Spleen (tissue), 11 donors: ENCODE data around the gene OR5AL1. TPM values are rescaled to one million over a fixed set of nuclear protein-coding genes. Genes with fewer than 3 reads are reported as not detected.
"Not testable (repeated sequence)": the region's sequence is repeated elsewhere in the genome, so short reads cannot be mapped to it uniquely, and the experiment has no call there.

Source experiments
- DNase-seq: peaks from one replicate; pipeline ENCODE4 v3.0.0-alpha.2; 2020
- H3K27ac ChIP-seq, 8 donors: fragments of 200-600 bp; sonication (generic) in 7 of 8; 1 replicate in 4 of 8; 2 replicates in 4 of 8; pipeline versions ENCODE4 v1.5.0 to v1.8.0; 2016 to 2021; ENCODE audit warnings: inconsistent platforms in 4 of 8, mild to moderate bottlenecking in 4 of 8, moderate library complexity in 1 of 8
- H3K27me3 ChIP-seq, 7 donors: fragments of 200-600 bp; sonication (generic) in 6 of 7; replicated peaks in 1 of 7; 1 replicate in 4 of 7; 2 replicates in 3 of 7; pipeline versions ENCODE4 v1.5.0 to v1.8.0; 2016 to 2021; ENCODE audit warnings: inconsistent platforms in 3 of 7, mild to moderate bottlenecking in 1 of 7
- H3K36me3 ChIP-seq, 6 donors: fragments of 200-600 bp; sonication (generic) in 5 of 6; 1 replicate in 4 of 6; 2 replicates in 2 of 6; pipeline versions ENCODE4 v1.5.0 to v1.8.0; 2016 to 2021; ENCODE audit warnings: inconsistent platforms in 2 of 6
- H3K4me1 ChIP-seq, 6 donors: fragments of 200-600 bp; sonication (generic) in 5 of 6; 1 replicate in 3 of 6; 2 replicates in 3 of 6; pipeline versions ENCODE4 v1.5.0 to v1.8.0; 2016 to 2021; ENCODE audit warnings: inconsistent platforms in 3 of 6
- H3K4me3 ChIP-seq, 8 donors: fragments of 200-600 bp; sonication (generic) in 7 of 8; 1 replicate in 4 of 8; 2 replicates in 4 of 8; pipeline versions ENCODE4 v1.5.0 to v1.8.0; 2016 to 2021; ENCODE audit warnings: inconsistent platforms in 4 of 8, mild to moderate bottlenecking in 4 of 8, moderate library complexity in 2 of 8
- H3K9me3 ChIP-seq, 8 donors: fragments of 200-600 bp; sonication (generic) in 7 of 8; 1 replicate in 4 of 8; 2 replicates in 4 of 8; pipeline versions ENCODE4 v1.5.0 to v1.8.0; 2016 to 2021; ENCODE audit warnings: inconsistent platforms in 4 of 8
- POLR2A ChIP-seq, 3 donors: fragments of 450-650 bp; IDR thresholded peaks; one replicate each; pipeline ENCODE4 v1.5.1; 2017; ENCODE audit warnings: antibody characterized with exemption in 3 of 3, mild to moderate bottlenecking in 1 of 3
- POLR2AphosphoS5 ChIP-seq, 3 donors: sonication (generic); formaldehyde crosslinking; IDR thresholded peaks; one replicate each; pipeline ENCODE4 v1.5.1; 2017; ENCODE audit warnings: antibody characterized with exemption in 3 of 3
- WGBS, 5 donors: extraction: QIAGEN DNeasy Blood & Tissue Kit in 3 of 5; methylation state at CpG; one replicate each; pipeline versions ENCODE4 v1.1.5 to v1.1.7; 2013 to 2018; 5-methylcytosine and 5-hydroxymethylcytosine counted together
- intact Hi-C: fragments of 100-400 bp; cut with DNase I; formaldehyde crosslinking; loops from one replicate; pipeline ENCODE4 v1.15.0; 2023; ENCODE audit warnings: low total_unique reads
- polyA plus RNA-seq, 3 donors: library from polyadenylated mRNA; stranded (reverse); fragments of 200-250 nt; gene quantifications; one replicate each; pipeline ENCODE4 v1.2.1, GENCODE V29; 2013
- total RNA-seq, 7 donors: library from RNA; depleted of rRNA in 3 of 7; stranded (reverse); fragments of >200 nt in 3 of 7; fragmentation: NEBNext Ultra II Directional in 4 of 7; extraction: Animal tissue kit (Norgen Biotek cat#: 25700) in 4 of 7; gene quantifications; one replicate each; pipeline versions ENCODE4 v1.1.0 to v1.2.1, GENCODE V29; 2016 to 2021
- TF ChIP-seq, protein P1 (sequence below), 11 experiments: fragments of 200-600 bp in 7 of 11; fragments of 450-650 bp in 4 of 11; sonication (generic) in 4 of 11; IDR thresholded peaks in 8 of 11; conservative IDR thresholded peaks in 3 of 11; 1 replicate in 7 of 11; 2 replicates in 4 of 11; pipeline versions ENCODE4 v1.4.0 to v1.8.0; 2016 to 2021; ENCODE audit warnings: antibody characterized with exemption in 11 of 11, inconsistent platforms in 4 of 11, mild to moderate bottlenecking in 1 of 11
- donor health status: healthy with polysubstance abuse.
- donor health status: DM: no; HTN: no; CAD: no; lungs with moderate emphysema.
- donor health status: DM: no; HTN: no; CAD: no.
- donor health status: Bipolar disorder and iron deficiency.
- donor health status: healthy.
- donor health status: DM: no; HTN: no; CAD: no.
- donor health status: DM: yes; HTN: yes; CAD: no.

OR5AL1 gene
- total and polyA plus RNA-seq, 10 donors, result not detected

DNA sequence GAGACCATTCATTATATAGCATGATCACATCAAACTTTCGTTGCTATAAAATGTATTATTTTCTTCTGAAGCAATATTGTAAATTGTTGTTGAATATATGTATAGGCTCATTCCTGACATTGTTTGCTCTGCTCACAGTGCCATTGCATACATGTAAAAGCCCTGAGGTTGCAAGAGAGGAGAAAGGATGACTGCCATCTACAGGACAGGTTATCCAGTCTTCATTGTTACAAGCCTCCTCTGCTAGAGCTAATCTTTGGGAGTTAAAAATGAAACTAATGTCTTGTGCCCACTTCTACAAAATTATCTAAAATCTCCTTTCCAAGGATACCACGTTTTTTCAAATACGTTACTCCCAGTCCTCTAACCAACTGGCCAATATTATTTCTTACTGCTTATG, 16.4 kb upstream of the OR5AL1 start:
- H3K36me3 ChIP-seq, result no peaks in the 10 kb centered on the region
- H3K27me3 ChIP-seq, result no peaks in the 10 kb centered on the region
- no peak overlapping the region for H3K27ac ChIP-seq
- WGBS, 5 donors, result 50 to 79% (median 53%) methylated on average over 3 of the region's 3 CpGs
- no peak for DNase-seq
- no peaks in the 10 kb centered on the region for H3K4me1 ChIP-seq
- intact Hi-C loops, result no loop called here
- TF ChIP-seq POLR2A (IDR thresholded peaks at IDR 0.05), result no peak
- TF ChIP-seq, protein P1, sequence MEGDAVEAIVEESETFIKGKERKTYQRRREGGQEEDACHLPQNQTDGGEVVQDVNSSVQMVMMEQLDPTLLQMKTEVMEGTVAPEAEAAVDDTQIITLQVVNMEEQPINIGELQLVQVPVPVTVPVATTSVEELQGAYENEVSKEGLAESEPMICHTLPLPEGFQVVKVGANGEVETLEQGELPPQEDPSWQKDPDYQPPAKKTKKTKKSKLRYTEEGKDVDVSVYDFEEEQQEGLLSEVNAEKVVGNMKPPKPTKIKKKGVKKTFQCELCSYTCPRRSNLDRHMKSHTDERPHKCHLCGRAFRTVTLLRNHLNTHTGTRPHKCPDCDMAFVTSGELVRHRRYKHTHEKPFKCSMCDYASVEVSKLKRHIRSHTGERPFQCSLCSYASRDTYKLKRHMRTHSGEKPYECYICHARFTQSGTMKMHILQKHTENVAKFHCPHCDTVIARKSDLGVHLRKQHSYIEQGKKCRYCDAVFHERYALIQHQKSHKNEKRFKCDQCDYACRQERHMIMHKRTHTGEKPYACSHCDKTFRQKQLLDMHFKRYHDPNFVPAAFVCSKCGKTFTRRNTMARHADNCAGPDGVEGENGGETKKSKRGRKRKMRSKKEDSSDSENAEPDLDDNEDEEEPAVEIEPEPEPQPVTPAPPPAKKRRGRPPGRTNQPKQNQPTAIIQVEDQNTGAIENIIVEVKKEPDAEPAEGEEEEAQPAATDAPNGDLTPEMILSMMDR (IDR thresholded peaks at IDR 0.05 in 8 of 11, conservative IDR thresholded peaks at IDR 0.05 in 3 of 11), result no peak
- no peak for TF ChIP-seq POLR2AphosphoS5 (IDR thresholded peaks at IDR 0.05)
- no peak overlapping the region for H3K4me3 ChIP-seq
- peaks cover 0 to 14% (median 6%) of the 10 kb centered on the region in 8 donors for H3K9me3 ChIP-seq

DNA sequence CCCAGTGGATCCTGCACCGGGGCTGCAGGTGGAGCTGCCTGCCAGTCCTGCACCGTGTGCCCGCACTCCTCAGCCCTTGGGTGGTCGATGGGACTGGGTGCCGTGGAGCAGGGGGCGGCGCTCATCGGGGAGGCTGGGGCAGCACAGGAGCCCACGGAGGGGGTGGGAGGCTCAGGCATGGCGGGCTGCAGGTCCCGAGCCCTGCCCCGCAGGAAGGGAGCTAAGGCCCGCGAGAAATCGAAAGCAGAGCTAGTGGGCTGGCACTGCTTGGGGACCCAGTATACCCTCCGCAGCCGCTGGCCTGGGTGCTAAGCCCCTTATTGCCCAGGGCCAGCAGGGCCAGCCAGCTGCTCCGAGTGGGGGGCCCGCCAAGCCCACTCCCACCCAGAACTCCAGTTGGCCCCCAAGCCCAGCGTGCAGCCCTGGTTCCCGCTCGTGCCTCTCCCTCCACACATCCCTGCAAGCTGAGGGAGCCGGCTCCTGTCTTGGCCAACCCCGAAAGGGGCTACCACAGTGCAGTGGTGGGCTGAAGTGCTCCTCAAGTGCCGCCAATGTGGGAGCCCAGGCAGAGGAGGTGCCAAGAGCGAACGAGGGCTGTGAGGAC, 10.5 kb upstream of the OR5AL1 start:
- intact Hi-C loops, result not testable (repeated sequence)
- 85 to 99% (median 92%) methylated on average over 7 to 27 of the region's 27 CpGs for WGBS, 5 donors

GRCh38 chr11:56404393-56404792, 8.1 kb upstream of the OR5AL1 start:
- intact Hi-C loops, result no loop called here

More for the DNA sequence above, 10.5 kb upstream of the OR5AL1 start:
- not testable (repeated sequence) for H3K4me3 ChIP-seq, H3K4me1 ChIP-seq, DNase-seq, H3K27me3 ChIP-seq, H3K27ac ChIP-seq, H3K36me3 ChIP-seq
- H3K9me3 ChIP-seq, result peaks cover 0 to 35% (median 19%) of the 10 kb centered on the region in 8 donors

DNA sequence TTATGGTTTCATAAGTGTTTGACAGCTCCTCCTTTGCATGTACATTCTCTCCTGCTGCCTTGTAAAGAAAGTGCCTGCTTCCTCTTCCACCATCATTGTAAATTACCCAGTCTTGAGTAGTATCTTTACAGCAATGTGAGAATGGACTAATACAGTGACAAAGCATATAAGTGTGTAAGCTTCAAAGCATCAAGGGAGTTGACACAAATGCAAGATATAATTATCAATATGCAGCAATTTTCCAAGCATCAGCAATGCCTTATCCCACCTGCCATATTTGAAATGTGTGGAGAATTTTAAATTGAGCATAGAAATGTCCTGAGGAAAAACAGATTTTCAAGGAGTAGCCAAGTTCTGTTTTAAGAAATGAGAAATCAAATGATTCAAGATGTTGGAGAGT, 1.7 kb upstream of the OR5AL1 start:
- TF ChIP-seq POLR2A (IDR thresholded peaks at IDR 0.05), result no peak
- TF ChIP-seq, protein P1 (IDR thresholded peaks at IDR 0.05 in 8 of 11, conservative IDR thresholded peaks at IDR 0.05 in 3 of 11), result no peak
- no peak for TF ChIP-seq POLR2AphosphoS5 (IDR thresholded peaks at IDR 0.05)
- no peak overlapping the region for H3K4me3 ChIP-seq
- intact Hi-C loops, result no loop called here

More at GRCh38 chr11:56404393-56404792, 8.1 kb upstream of the OR5AL1 start:
- TF ChIP-seq POLR2A (IDR thresholded peaks at IDR 0.05) (no peak), POLR2AphosphoS5 (IDR thresholded peaks at IDR 0.05) (no peak)
- TF ChIP-seq, protein P1 (IDR thresholded peaks at IDR 0.05 in 8 of 11, conservative IDR thresholded peaks at IDR 0.05 in 3 of 11), result no peak
- DNase-seq, result no peak
- Histone ChIP-seq H3K36me3 (no peaks in the 10 kb centered on the region), H3K27me3 (no peaks in the 10 kb centered on the region), H3K4me1 (no peaks in the 10 kb centered on the region), H3K9me3 (peaks cover 0 to 46% (median 19%) of the 10 kb centered on the region in 8 donors), H3K27ac (no peak overlapping the region), H3K4me3 (no peak overlapping the region)
- WGBS, 5 donors, result 86 to 96% (median 91%) methylated on average over 2 of the region's 2 CpGs

More for the DNA sequence above, 1.7 kb upstream of the OR5AL1 start:
- Histone ChIP-seq H3K27ac (no peak overlapping the region), H3K36me3 (no peaks in the 10 kb centered on the region), H3K9me3 (peaks cover 0 to 35% (median 0%) of the 10 kb centered on the region in 8 donors), H3K27me3 (no peaks in the 10 kb centered on the region), H3K4me1 (no peaks in the 10 kb centered on the region)
- no peak for DNase-seq
